ENCODE measurements around the gene TRAF6.

TRAF6 gene

GRCh38 chr11:36459046-36459445 lies 51.0 kb downstream of the TRAF6 start:
- no peak for TF ChIP-seq EGR1 (IDR thresholded peaks at IDR 0.05)
- no peak for TF ChIP-seq MAX (IDR thresholded peaks at IDR 0.05)
- no peak for TF ChIP-seq TEAD4 (IDR thresholded peaks at IDR 0.05)
- TF ChIP-seq ZBTB7A (IDR thresholded peaks at IDR 0.05; ENCODE audit: low read depth): no peak
- no peak for TF ChIP-seq EP300 (IDR thresholded peaks at IDR 0.05; ENCODE audit: borderline replicate concordance)
- TF ChIP-seq REST (IDR thresholded peaks at IDR 0.05; ENCODE audit: low read depth): no peak

GRCh38 chr11:36458129-36458915 lies 51.8 kb downstream of the TRAF6 start:
- TF ChIP-seq RAD21 (IDR thresholded peaks at IDR 0.05; ENCODE audit: low read depth): no peak
- TF ChIP-seq FOXM1 (IDR thresholded peaks at IDR 0.05; ENCODE audit: borderline replicate concordance, low read depth): no peak
- TF ChIP-seq ZBTB7A (IDR thresholded peaks at IDR 0.05; ENCODE audit: low read depth): no peak
- TF ChIP-seq REST (IDR thresholded peaks at IDR 0.05; ENCODE audit: low read depth): no peak
- TF ChIP-seq YY1 (IDR thresholded peaks at IDR 0.05; ENCODE audit: low read depth): no peak
- TF ChIP-seq EGR1 (IDR thresholded peaks at IDR 0.05): no peak
- no peak for TF ChIP-seq USF1 (IDR thresholded peaks at IDR 0.05)
- no peak for TF ChIP-seq CREB1 (IDR thresholded peaks at IDR 0.05; ENCODE audit: low read depth)
- no peak for TF ChIP-seq EP300 (IDR thresholded peaks at IDR 0.05; ENCODE audit: borderline replicate concordance)
- no peak for TF ChIP-seq CEBPB (IDR thresholded peaks at IDR 0.05)
- no peak for TF ChIP-seq TEAD4 (IDR thresholded peaks at IDR 0.05)
- no peak for TF ChIP-seq TCF12 (IDR thresholded peaks at IDR 0.05; ENCODE audit: low read depth)
- no peak for TF ChIP-seq TAF1 (IDR thresholded peaks at IDR 0.05; ENCODE audit: low read depth)
- TF ChIP-seq NFIC (IDR thresholded peaks at IDR 0.05): no peak
- TF ChIP-seq MAX (IDR thresholded peaks at IDR 0.05): no peak

- TF ChIP-seq YY1 (IDR thresholded peaks at IDR 0.05; ENCODE audit: low read depth) (no peak), NFIC (IDR thresholded peaks at IDR 0.05) (no peak), MAX (IDR thresholded peaks at IDR 0.05) (0 out of 2 replicates have a peak, but pooled peaks have one; percentile 1), CEBPB (IDR thresholded peaks at IDR 0.05) (no peak)
These were observed 53.9 kb downstream of the TRAF6 start for GRCh38 chr11:36456156-36456555.

- TF ChIP-seq YY1 (IDR thresholded peaks at IDR 0.05; ENCODE audit: low read depth) (0 out of 2 replicates have a peak, but pooled peaks have one; percentile 39), MAX (IDR thresholded peaks at IDR 0.05) (peak; percentile 21; the same call in 1 of the 2 replicates), TEAD4 (IDR thresholded peaks at IDR 0.05) (0 out of 2 replicates have a peak, but pooled peaks have one; percentile 5), EGR1 (IDR thresholded peaks at IDR 0.05) (no peak)
These were observed 54.4 kb downstream of the TRAF6 start for GRCh38 chr11:36455658-36456111.

- peak; percentile 71 for TF ChIP-seq MAX (IDR thresholded peaks at IDR 0.05)
- TF ChIP-seq YY1 (IDR thresholded peaks at IDR 0.05; ENCODE audit: low read depth): peak; percentile 82
- 0 out of 2 replicates have a peak, but pooled peaks have one; percentile 12 for TF ChIP-seq CREB1 (IDR thresholded peaks at IDR 0.05; ENCODE audit: low read depth)
- 0 out of 2 replicates have a peak, but pooled peaks have one; percentile 4 for TF ChIP-seq EGR1 (IDR thresholded peaks at IDR 0.05)
- peak; percentile 85 for TF ChIP-seq FOXM1 (IDR thresholded peaks at IDR 0.05; ENCODE audit: borderline replicate concordance, low read depth)
- TF ChIP-seq TCF12 (IDR thresholded peaks at IDR 0.05; ENCODE audit: low read depth): peak; percentile 97
- TF ChIP-seq NFIC (IDR thresholded peaks at IDR 0.05): peak; percentile 86
- TF ChIP-seq EP300 (IDR thresholded peaks at IDR 0.05; ENCODE audit: borderline replicate concordance): peak; percentile 96
- no peak for TF ChIP-seq REST (IDR thresholded peaks at IDR 0.05; ENCODE audit: low read depth)
- TF ChIP-seq TEAD4 (IDR thresholded peaks at IDR 0.05): peak; percentile 70
- TF ChIP-seq USF1 (IDR thresholded peaks at IDR 0.05): no peak
- no peak for TF ChIP-seq ZBTB7A (IDR thresholded peaks at IDR 0.05; ENCODE audit: low read depth)
- no peak for TF ChIP-seq CEBPB (IDR thresholded peaks at IDR 0.05)
- TF ChIP-seq RAD21 (IDR thresholded peaks at IDR 0.05; ENCODE audit: low read depth): peak; percentile 17; the same call in 1 of the 2 replicates
- TF ChIP-seq TAF1 (IDR thresholded peaks at IDR 0.05; ENCODE audit: low read depth): peak; percentile 37; the same call in 1 of the 2 replicates
These were observed 55.0 kb downstream of the TRAF6 start for GRCh38 chr11:36454941-36455631.
